GM10266 (cell line): Measurements from ENCODE around the gene GSTM1.
"Not testable (repeated sequence)": the region's sequence is repeated elsewhere in the genome, so short reads cannot be mapped to it uniquely, and the experiment has no call there.

Experiments used
- DNase-seq: peaks from one replicate; pipeline ENCODE4 v3.0.0; 2012; ENCODE audit errors: extremely low spot score
- TF ChIP-seq, protein P1 (sequence below): IDR thresholded peaks from 2 replicates; pipeline ENCODE4 v1.5.1; 2012; ENCODE audit warnings: mild to moderate bottlenecking, low read depth; ENCODE audit not compliant: control insufficient read depth, insufficient read depth; ENCODE audit errors: missing control alignments

Gene GSTM1

DNA sequence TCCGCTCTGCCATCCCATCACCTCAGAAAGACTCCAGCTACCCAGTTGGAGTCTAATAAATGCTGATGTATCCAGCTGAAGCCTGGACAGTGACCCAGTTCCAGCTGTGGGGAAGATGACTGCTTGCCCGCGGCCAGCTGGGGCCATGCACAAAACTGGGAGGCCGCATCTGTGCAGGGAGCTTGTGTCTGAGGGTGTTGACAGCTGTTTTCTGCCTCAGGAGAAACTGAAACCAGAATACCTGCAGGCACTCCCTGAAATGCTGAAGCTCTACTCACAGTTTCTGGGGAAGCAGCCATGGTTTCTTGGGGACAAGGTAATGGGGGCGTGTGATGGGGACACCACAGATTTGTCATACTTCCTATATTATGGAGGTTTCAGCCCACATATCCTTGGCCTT is 16.6 kb upstream of the GSTM1 start:
- TF ChIP-seq, protein P1, sequence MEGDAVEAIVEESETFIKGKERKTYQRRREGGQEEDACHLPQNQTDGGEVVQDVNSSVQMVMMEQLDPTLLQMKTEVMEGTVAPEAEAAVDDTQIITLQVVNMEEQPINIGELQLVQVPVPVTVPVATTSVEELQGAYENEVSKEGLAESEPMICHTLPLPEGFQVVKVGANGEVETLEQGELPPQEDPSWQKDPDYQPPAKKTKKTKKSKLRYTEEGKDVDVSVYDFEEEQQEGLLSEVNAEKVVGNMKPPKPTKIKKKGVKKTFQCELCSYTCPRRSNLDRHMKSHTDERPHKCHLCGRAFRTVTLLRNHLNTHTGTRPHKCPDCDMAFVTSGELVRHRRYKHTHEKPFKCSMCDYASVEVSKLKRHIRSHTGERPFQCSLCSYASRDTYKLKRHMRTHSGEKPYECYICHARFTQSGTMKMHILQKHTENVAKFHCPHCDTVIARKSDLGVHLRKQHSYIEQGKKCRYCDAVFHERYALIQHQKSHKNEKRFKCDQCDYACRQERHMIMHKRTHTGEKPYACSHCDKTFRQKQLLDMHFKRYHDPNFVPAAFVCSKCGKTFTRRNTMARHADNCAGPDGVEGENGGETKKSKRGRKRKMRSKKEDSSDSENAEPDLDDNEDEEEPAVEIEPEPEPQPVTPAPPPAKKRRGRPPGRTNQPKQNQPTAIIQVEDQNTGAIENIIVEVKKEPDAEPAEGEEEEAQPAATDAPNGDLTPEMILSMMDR, result no peak

DNA sequence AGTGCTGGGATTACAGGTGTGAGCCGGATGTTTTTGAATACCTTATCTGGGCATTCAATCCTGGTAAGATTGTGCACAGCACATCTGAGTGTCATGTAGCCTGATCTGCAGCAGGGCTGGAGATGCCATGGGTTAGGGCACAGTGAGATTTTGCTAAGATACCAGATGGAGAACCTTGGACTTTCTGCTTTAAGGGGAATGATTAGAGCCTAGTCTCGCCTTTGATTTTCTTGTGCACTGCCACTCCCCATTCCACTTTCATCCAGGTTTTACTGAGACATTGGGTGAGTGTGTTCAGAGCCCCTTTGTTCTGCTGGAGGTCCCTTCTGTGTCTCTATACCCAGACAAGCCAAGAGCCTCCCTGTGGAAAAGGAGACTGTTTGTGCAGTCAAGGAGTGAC is 13.8 kb upstream of the GSTM1 start:
- not testable (repeated sequence) for DNase-seq

More for the DNA sequence above, 16.6 kb upstream of the GSTM1 start:
- peak; percentile 4 for DNase-seq

DNA sequence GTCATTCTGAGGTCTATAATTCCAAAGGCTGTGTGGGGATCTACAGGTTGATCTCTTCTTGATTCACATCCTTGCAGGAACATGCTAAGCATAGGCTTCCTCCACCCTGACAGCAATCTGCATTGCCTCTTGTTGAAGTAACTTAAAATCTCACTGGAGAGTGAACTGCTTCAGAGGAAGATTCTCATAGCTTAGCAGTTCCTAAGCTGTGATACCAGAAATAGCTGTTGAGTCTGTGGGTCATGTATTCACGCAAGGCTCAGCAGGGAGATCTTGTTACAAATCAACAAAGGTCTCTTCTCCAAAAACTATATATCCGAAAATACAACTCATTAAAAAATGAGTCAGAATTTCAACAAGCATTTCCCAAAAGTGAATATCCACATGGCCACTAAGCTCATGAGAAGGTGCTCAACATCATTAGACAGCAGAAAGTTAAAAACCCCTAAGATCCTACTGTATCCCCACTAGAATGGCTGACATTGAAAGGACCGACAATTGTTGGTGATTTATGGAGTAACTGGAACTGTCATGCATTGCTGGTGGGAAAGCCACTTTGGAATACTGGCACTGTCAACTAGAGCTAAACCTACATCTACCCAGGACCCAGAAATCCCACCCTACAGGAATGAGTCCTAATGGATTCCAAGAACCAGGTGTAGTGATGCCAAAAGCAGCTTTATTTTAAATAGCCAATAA is 10.8 kb upstream of the GSTM1 start:
- DNase-seq, result peak; percentile 0

DNA sequence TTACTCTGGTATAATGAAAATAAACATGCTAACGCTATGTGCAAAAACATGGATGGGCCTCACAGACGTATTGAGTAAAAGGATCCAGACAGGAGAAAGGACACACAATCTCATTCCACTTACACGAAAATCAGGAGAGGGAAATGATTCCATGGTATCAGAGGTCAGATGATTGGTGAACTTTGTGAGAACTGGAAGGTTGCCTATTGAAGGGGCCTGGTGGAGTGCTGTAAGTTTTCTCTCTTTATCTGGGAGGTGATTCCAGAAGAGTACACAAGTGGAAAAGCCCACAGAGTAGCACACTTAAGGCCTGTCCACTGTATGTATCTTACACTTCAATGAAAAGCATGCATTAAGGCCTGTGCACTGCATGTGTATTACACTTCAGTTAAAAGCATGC is 10.2 kb upstream of the GSTM1 start:
- DNase-seq, result peak; percentile 0
- TF ChIP-seq, protein P1, result no peak

DNA sequence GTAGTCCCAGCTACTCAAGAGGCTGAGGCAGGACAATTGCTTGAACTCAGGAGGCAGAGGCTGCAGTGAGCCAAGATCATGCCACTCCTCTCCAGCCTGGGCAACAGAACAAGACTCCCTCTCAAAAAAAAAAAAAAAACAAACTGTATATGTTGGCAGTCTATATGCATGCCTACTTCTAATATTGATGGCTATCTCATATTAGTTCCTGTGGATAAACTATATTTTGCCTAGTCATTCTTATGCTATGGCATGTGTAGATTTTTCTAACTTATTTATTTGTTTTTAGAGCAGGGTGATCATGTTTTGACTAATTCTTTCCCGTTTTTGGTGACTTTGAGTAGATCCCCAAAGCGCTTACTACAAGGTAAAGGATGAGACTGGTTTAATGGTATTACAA is 9.0 kb upstream of the GSTM1 start:
- DNase-seq, result not testable (repeated sequence)

DNA sequence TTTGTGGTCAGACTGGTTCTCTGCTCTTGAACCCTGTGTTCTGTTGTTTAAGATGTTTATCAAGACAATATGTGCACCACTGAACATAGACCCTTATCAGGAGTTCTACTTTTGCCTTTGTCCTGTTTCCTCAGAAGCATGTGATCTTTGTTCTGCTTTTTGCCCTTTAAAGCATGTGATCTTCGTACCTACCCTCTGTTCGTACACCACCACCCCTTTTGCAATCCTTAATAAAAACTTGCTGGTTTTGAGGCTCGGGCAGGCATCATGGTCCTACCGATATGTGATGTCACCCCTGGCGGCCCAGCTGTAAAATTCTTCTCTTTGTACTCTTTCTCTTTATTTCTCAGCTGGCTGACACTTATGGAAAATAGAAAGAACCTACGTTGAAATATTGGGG is 2.8 kb upstream of the GSTM1 start:
- not testable (repeated sequence) for DNase-seq

DNA sequence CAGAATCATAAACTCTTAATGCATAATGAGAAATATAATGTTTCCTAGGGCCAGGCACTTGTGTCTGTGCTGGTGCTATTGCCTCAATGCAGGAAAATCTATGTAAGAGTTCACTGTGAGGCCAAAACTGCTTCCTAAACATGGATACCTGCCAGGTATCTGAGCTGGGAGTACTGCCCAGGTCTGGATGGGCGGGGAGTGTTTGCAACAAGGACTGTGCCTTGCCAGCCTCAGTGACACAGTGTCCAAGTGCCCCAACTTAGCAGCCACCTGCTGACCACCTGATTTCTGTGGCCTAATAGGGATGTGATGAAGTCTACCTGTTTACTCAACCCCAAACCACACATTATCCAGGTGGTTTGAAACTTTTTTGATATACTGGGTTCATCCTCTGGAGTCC is 2.2 kb upstream of the GSTM1 start:
- DNase-seq, result not testable (repeated sequence)

DNA sequence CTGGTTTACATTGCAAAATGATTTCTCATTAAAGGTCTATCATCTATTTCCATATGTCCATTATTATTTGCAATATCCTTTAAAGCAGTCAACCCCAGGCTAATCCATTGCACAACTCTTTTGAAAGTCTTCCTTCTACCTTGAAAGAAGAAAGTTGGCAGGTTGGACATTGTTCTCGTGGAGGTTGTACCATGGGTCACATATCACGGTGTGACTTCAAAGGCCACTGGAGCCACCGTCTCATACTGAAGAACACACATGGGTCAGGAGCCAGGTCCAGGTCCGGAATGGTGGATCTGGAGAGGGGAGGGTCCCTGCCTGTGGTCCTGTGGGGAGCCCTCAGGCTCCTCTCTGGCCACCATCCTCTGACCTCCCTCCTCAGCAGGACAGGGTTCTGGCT is 1.7 kb upstream of the GSTM1 start:
- DNase-seq, result not testable (repeated sequence)

DNA sequence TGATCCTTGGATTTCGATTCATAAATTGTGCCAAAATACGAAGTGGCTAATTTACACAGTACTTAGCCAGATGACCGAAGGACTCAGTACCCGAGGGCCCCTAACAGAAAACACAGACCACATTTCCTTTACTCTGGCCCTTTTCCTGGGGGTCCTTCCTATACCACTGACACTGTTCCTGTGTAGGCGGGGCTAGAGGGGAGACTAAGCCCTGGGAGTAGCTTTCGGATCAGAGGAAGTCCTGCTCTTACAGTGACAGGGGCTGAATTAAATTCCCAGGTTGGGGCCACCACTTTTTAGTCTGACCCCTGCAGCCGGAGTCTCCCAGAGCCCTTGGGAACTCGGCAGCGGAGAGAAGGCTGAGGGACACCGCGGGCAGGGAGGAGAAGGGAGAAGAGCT is 508 bp upstream of the GSTM1 start:
- not testable (repeated sequence) for DNase-seq

DNA sequence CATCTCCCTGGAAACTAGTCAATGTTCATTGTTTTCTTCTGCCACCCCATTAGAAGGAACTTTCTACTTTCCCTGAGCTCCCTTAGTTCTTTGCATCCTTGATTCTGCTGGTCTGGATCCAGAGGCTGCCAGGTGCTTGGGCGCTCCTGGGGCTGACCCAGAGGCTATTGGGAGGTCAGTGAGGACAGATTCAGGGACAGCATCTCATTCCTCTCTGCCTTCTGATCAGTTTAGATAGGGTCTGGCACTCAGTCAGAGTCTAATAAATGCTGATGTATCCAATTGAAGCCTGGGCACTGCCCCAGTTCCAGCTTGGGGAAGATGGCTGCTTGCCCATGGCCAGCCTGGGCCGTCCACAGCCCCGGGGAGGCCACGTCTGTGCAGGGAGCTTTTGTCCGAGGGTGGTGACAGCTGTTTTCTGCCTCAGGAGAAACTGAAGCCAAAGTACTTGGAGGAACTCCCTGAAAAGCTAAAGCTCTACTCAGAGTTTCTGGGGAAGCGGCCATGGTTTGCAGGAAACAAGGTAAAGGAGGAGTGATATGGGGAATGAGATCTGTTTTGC is 2.3 kb downstream of the GSTM1 start:
- TF ChIP-seq, protein P1, result no peak
- DNase-seq, result no peak

DNA sequence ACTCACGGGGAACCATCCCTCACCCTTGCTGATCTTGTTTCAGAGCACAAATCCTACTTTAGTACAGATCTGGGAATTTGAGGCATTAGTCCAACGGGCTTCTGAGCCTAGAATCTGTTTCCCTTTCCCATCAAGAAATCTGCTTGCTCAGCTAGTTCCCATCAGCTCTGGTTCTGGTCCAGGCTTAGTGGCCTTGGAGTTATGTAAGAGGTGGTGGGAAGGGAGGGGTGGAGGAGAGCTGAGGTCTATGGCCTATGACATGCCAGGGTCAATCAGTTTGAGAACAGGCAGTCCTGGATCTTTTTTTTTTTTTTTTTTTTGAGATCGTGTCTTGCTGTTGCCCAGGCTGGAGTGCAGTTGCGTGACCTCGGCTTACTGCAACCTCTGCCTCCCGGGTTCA is 4.1 kb downstream of the GSTM1 start:
- TF ChIP-seq, protein P1, result no peak
- no peak for DNase-seq

DNA sequence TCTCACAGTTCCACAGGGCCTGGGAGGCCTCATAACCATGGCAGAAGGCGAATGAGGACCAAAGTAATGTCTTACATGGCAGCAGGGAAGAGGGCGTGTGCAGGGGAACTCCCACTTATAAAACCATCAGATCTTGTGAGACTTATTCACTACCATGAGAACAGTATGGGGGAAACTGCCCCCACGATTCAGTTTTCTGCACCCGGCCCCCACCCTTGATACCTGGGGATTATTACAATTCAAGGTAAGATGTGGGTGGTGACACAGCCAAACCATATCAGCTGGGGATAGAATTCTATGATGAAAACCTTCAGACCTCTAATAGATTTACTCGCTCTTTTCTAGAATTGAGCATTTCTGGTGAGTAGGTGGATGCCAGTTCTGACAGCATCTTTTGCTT is 6.8 kb downstream of the GSTM1 start:
- DNase-seq, result not testable (repeated sequence)

DNA sequence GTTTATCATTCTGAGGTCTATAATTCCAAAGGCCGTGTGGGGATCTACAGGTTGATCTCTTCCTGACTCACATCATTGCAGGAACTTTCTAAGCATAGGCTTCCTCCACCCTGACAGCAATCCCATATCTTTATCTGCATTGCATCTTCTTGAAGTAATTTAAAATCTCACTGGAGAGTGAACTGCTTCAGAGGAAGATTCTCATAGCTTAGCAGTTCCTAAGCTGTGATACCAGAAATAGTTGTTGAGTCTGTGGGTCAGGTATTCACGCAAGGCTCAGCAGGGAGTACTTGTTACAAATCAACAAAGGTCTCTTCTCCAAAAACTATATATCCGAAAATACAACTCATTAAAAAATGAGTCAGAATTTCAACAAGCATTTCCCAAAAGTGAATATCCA is 7.5 kb downstream of the GSTM1 start:
- DNase-seq, result not testable (repeated sequence)
